HCT116 (cell line): ENCODE measurements around the gene GABBR1. TPM values are rescaled to one million over a fixed set of nuclear protein-coding genes. Genes with fewer than 3 reads are reported as not detected.

Experiments
- ATAC-seq: fragments of 200-7000 bp; cut with Tn5 transposase; 2 replicates; pipeline ENCODE4 v1.9.1; 2020; ENCODE audit warnings: mild to moderate bottlenecking, moderate library complexity
- BruUV-seq: library from RNA; stranded (reverse); fragments of 400-500 nt; replicated peaks from 2 replicates; lab custom pipeline; 2021; lab: Mats Ljungman, UMichigan
- CTCF ChIA-PET: fragments of 300-600 bp; sonication (Branson Sonifier 250); formaldehyde crosslinking; loops from one replicate; lab custom pipeline; 2021; ENCODE audit warnings: antibody characterized with exemption; lab: Charles Lee
- POLR2A ChIA-PET: fragments of 300-600, 350-600 bp; sonication (Branson Sonifier 250); formaldehyde crosslinking; loops from one replicate; lab custom pipeline; 2021; ENCODE audit warnings: antibody characterized with exemption; lab: Charles Lee
- RAD21 ChIA-PET, 2 experiments: fragments of 300-600 bp; sonication (Branson Sonifier 250); formaldehyde crosslinking; loops; one replicate each; lab custom pipeline; 2023; ENCODE audit warnings: low total read pairs in 2 of 2; ENCODE audit not compliant: uncharacterized antibody in 2 of 2, unreplicated experiment in 2 of 2, low non-redundant PET in 1 of 2; lab: Charles Lee
- DNase-seq: peaks from one replicate; pipeline ENCODE4 v3.0.0-alpha.2; 2010; ENCODE audit warnings: low read depth, low spot score
- H2AFZ ChIP-seq: fragments of 200-600 bp; shearing (Covaris generic), sonication (generic); 2 replicates; pipeline ENCODE4 v1.6.1; 2017; ENCODE audit warnings: low read depth, mixed run types, mixed read lengths, antibody characterized with exemption, low read length; ENCODE audit not compliant: poor library complexity, severe bottlenecking
- H3K27ac ChIP-seq: 2 replicates; pipeline ENCODE4 v1.5.1; 2012; ENCODE audit warnings: low read depth, low read length
- H3K27me3 ChIP-seq: fragments of 200-600 bp; sonication (generic); 2 replicates; pipeline ENCODE4 v1.6.1; 2016; ENCODE audit warnings: mixed run types, low read length, mixed read lengths; ENCODE audit not compliant: insufficient read depth
- H3K36me3 ChIP-seq, 2 experiments: fragments of 200-500 bp in 1 of 2; fragments of 200-600 bp in 1 of 2; sonication (Bioruptor generic) in 1 of 2; sonication (generic) in 1 of 2; 2 replicates each; pipeline versions ENCODE4 v1.5.1 to v1.6.1; 2014 to 2016; ENCODE audit warnings: low read length in 2 of 2, inconsistent platforms in 1 of 2, mixed read lengths in 1 of 2, mixed run types in 1 of 2; ENCODE audit not compliant: insufficient read depth in 2 of 2, control insufficient read depth in 1 of 2
- H3K4me1 ChIP-seq, 2 experiments: fragments of 200-600 bp in 1 of 2; sonication (generic) in 1 of 2; 2 replicates each; pipeline versions ENCODE4 v1.5.1 to v1.6.1; 2012 to 2017; ENCODE audit warnings: low read length in 2 of 2, inconsistent platforms in 1 of 2, mild to moderate bottlenecking in 1 of 2, mixed read lengths in 1 of 2, mixed run types in 1 of 2, moderate library complexity in 1 of 2; ENCODE audit not compliant: insufficient read depth in 2 of 2, control insufficient read depth in 1 of 2
- H3K4me2 ChIP-seq: fragments of 200-600 bp; sonication (generic); 2 replicates; pipeline ENCODE4 v1.6.1; 2017; ENCODE audit warnings: mixed run types, low read length, mixed read lengths
- H3K4me3 ChIP-seq, 2 experiments: fragments of 200-600 bp in 1 of 2; sonication (generic) in 1 of 2; replicated peaks in 1 of 2; 2 replicates each; pipeline ENCODE4 v1.5.1; 2011 to 2016; ENCODE audit warnings: low read length in 2 of 2, control low read depth in 1 of 2, low read depth in 1 of 2, mild to moderate bottlenecking in 1 of 2, mixed read lengths in 1 of 2, mixed run types in 1 of 2
- H3K79me2 ChIP-seq: fragments of 200-600 bp; sonication (generic); 2 replicates; pipeline ENCODE4 v1.6.1; 2017; ENCODE audit warnings: mild to moderate bottlenecking, mixed run types, low read length, moderate library complexity, mixed read lengths; ENCODE audit not compliant: insufficient read depth
- H3K9ac ChIP-seq: fragments of 200-600 bp; sonication (generic); 2 replicates; pipeline ENCODE4 v1.6.1; 2016; ENCODE audit warnings: low read length, mixed read lengths
- H3K9me2 ChIP-seq: fragments of 200-600 bp; sonication (generic), shearing (Covaris generic); 2 replicates; pipeline ENCODE4 v1.6.1; 2017; ENCODE audit warnings: mixed run types, mild to moderate bottlenecking, moderate library complexity; ENCODE audit not compliant: insufficient read depth
- H3K9me3 ChIP-seq, 2 experiments: fragments of 200-500 bp in 1 of 2; fragments of 200-600 bp in 1 of 2; sonication (Bioruptor generic) in 1 of 2; sonication (generic) in 1 of 2; 2 replicates each; pipeline ENCODE4 v1.6.1; 2014 to 2017; ENCODE audit warnings: low read length in 2 of 2, mixed read lengths in 2 of 2, inconsistent platforms in 1 of 2, low read depth in 1 of 2, mild to moderate bottlenecking in 1 of 2, mixed run types in 1 of 2, moderate library complexity in 1 of 2; ENCODE audit not compliant: control insufficient read depth in 1 of 2, insufficient read depth in 1 of 2
- H4K20me1 ChIP-seq: fragments of 200-600 bp; sonication (generic), shearing (Covaris generic); 2 replicates; pipeline ENCODE4 v1.6.1; 2017; ENCODE audit warnings: mixed run types, mild to moderate bottlenecking, moderate library complexity; ENCODE audit not compliant: insufficient read depth
- CBX3 ChIP-seq: IDR thresholded peaks from 2 replicates; pipeline ENCODE4 v1.6.1; 2012; ENCODE audit warnings: low read depth
- CTCF ChIP-seq, 3 experiments: fragments of 200-600 bp in 1 of 3; sonication (generic) in 1 of 3; IDR thresholded peaks in 2 of 3; conservative IDR thresholded peaks in 1 of 3; 2 replicates each; pipeline ENCODE4 v1.5.1; 2012 to 2017; ENCODE audit warnings: low read depth in 2 of 3, low read length in 2 of 3, antibody characterized with exemption in 1 of 3, borderline replicate concordance in 1 of 3, control low read depth in 1 of 3, mild to moderate bottlenecking in 1 of 3, mixed read lengths in 1 of 3, mixed run types in 1 of 3, moderate library complexity in 1 of 3; ENCODE audit not compliant: insufficient read depth in 1 of 3
- ELF1 ChIP-seq: IDR thresholded peaks from 2 replicates; pipeline ENCODE4 v1.6.1; 2012; ENCODE audit warnings: low read depth, borderline replicate concordance
- EZH2 ChIP-seq: fragments of 200-600 bp; sonication (generic); IDR thresholded peaks from 2 replicates; pipeline ENCODE4 v1.6.1; 2017; ENCODE audit warnings: antibody characterized with exemption, mixed run types
- EZH2phosphoT487 ChIP-seq: fragments of 200-600 bp; IDR thresholded peaks from 2 replicates; pipeline ENCODE4 v1.6.1; 2018; ENCODE audit warnings: antibody characterized with exemption, borderline replicate concordance
- FOSL1 ChIP-seq: IDR thresholded peaks from 2 replicates; pipeline ENCODE4 v1.6.1; 2012; ENCODE audit warnings: low read depth
- POLR2A ChIP-seq: IDR thresholded peaks from 2 replicates; pipeline ENCODE4 v1.7.0; 2011; ENCODE audit warnings: borderline replicate concordance; ENCODE audit not compliant: insufficient read depth, insufficient read length; ENCODE audit errors: extremely low read depth
- POLR2AphosphoS5 ChIP-seq: IDR thresholded peaks from 2 replicates; pipeline ENCODE4 v1.6.1; 2011; ENCODE audit warnings: mild to moderate bottlenecking, low read depth, low read length, moderate library complexity
- SP1 ChIP-seq: IDR thresholded peaks from 2 replicates; pipeline ENCODE4 v1.6.1; 2012; ENCODE audit warnings: low read depth
- SRF ChIP-seq: IDR thresholded peaks from 2 replicates; pipeline ENCODE4 v1.6.1; 2012; ENCODE audit warnings: low read depth
- YY1 ChIP-seq: IDR thresholded peaks from 2 replicates; pipeline ENCODE4 v1.6.1; 2011; ENCODE audit warnings: low read length, low read depth, moderate library complexity, mild to moderate bottlenecking; ENCODE audit not compliant: insufficient replicate concordance; ENCODE audit errors: extremely low read depth
- intact Hi-C: fragments of 100-400 bp; cut with micrococcal nuclease; formaldehyde crosslinking; loops from 2 replicates; pipeline ENCODE4 v1.10.0; 2022
- total RNA-seq: library from RNA; stranded (reverse); gene quantifications from one replicate; pipeline ENCODE4 v1.2.1, GENCODE V29; 2021; ENCODE audit not compliant: unreplicated experiment
- TF ChIP-seq, protein P1 (sequence below): IDR thresholded peaks from 2 replicates; pipeline ENCODE4 v1.6.1; 2012
- TF ChIP-seq, protein P2 (sequence below): IDR thresholded peaks from 2 replicates; pipeline ENCODE4 v1.6.1; 2012; ENCODE audit warnings: low read depth
- TF ChIP-seq, protein P3 (sequence below): IDR thresholded peaks from 2 replicates; pipeline ENCODE4 v1.6.1; 2012

The GABBR1 gene
- total RNA-seq, 1 experiment from 2014 or later: 43.4 TPM

- Histone ChIP-seq H3K9ac (no peak overlapping the region), H3K4me3 (no peak overlapping the region), H3K4me1 (peaks cover 0 to 7% of the 10 kb centered on the region in 2 experiments; a peak in 1 of 4 replicates), H4K20me1 (no peaks in the 10 kb centered on the region), H3K27me3 (no peaks in the 10 kb centered on the region), H3K9me2 (no peaks in the 10 kb centered on the region), H3K79me2 (no peaks in the 10 kb centered on the region), H3K9me3 (no peaks in the 10 kb centered on the region), H3K36me3 (no peaks in the 10 kb centered on the region), H3K27ac (no peak overlapping the region), H2AFZ (no peak overlapping the region)
- ChIA-PET POLR2A (no interaction called here), RAD21 (no interaction called here), CTCF (no interaction called here)
- DNase-seq: no peak
- intact Hi-C loops: no loop called here
- BruUV-seq: no TSS peak
- TF ChIP-seq EZH2 (no peak), POLR2A (no peak), POLR2AphosphoS5 (no peak), YY1 (no peak)
- TF ChIP-seq, protein P1, sequence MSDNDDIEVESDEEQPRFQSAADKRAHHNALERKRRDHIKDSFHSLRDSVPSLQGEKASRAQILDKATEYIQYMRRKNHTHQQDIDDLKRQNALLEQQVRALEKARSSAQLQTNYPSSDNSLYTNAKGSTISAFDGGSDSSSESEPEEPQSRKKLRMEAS: no peak
- TF ChIP-seq, all 23 proteins: peak for 0
- no peak overlapping the region for H3K4me2 ChIP-seq
- no peak for ATAC-seq
These were observed 41.0 kb upstream of the GABBR1 start for GRCh38 chr6:29674008-29674407.

GRCh38 chr6:29673161-29673560 lies 40.2 kb upstream of the GABBR1 start:
- POLR2A ChIA-PET: no interaction called here
- TF ChIP-seq FOSL1 (no peak), CTCF (IDR thresholded peaks at IDR 0.05 in 2 of 3, conservative IDR thresholded peaks at IDR 0.05 in 1 of 3; ENCODE audit: borderline replicate concordance in 1 of 3, insufficient read depth in 1 of 3, low read depth in 2 of 3, low read length in 2 of 3) (no peak), EZH2phosphoT487 (no peak), POLR2A (no peak), CBX3 (no peak), ELF1 (no peak), SRF (no peak), SP1 (no peak)
- TF ChIP-seq, protein P2, sequence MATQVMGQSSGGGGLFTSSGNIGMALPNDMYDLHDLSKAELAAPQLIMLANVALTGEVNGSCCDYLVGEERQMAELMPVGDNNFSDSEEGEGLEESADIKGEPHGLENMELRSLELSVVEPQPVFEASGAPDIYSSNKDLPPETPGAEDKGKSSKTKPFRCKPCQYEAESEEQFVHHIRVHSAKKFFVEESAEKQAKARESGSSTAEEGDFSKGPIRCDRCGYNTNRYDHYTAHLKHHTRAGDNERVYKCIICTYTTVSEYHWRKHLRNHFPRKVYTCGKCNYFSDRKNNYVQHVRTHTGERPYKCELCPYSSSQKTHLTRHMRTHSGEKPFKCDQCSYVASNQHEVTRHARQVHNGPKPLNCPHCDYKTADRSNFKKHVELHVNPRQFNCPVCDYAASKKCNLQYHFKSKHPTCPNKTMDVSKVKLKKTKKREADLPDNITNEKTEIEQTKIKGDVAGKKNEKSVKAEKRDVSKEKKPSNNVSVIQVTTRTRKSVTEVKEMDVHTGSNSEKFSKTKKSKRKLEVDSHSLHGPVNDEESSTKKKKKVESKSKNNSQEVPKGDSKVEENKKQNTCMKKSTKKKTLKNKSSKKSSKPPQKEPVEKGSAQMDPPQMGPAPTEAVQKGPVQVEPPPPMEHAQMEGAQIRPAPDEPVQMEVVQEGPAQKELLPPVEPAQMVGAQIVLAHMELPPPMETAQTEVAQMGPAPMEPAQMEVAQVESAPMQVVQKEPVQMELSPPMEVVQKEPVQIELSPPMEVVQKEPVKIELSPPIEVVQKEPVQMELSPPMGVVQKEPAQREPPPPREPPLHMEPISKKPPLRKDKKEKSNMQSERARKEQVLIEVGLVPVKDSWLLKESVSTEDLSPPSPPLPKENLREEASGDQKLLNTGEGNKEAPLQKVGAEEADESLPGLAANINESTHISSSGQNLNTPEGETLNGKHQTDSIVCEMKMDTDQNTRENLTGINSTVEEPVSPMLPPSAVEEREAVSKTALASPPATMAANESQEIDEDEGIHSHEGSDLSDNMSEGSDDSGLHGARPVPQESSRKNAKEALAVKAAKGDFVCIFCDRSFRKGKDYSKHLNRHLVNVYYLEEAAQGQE: no peak
- TF ChIP-seq, protein P3, sequence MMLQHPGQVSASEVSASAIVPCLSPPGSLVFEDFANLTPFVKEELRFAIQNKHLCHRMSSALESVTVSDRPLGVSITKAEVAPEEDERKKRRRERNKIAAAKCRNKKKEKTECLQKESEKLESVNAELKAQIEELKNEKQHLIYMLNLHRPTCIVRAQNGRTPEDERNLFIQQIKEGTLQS: no peak

More at GRCh38 chr6:29673161-29673560, 40.2 kb upstream of the GABBR1 start:
- Histone ChIP-seq H3K4me1 (peaks cover 0 to 5% of the 10 kb centered on the region in 2 experiments; a peak in 1 of 4 replicates), H3K36me3 (no peaks in the 10 kb centered on the region), H3K4me2 (no peak overlapping the region), H3K79me2 (no peaks in the 10 kb centered on the region), H3K9me3 (no peaks in the 10 kb centered on the region), H3K9me2 (no peaks in the 10 kb centered on the region), H3K27me3 (no peaks in the 10 kb centered on the region), H3K4me3 (no peak overlapping the region), H4K20me1 (no peaks in the 10 kb centered on the region), H3K27ac (no peak overlapping the region), H2AFZ (no peak overlapping the region), H3K9ac (no peak overlapping the region)
- ATAC-seq (no peak), DNase-seq (no peak)
- ChIA-PET RAD21 (no interaction called here), CTCF (interaction anchor here (0.6 to 3.4 kb wide), 3 partner anchors 10 to 23 kb away, joined by 4 to 21 read pairs (median 5); no protein-coding TSS in a partner anchor)
- intact Hi-C loops: no loop called here
- no TSS peak for BruUV-seq
